SK-N-SH (cell line): ENCODE data around the gene PPL. TPM values are rescaled to one million over a fixed set of nuclear protein-coding genes. Genes with fewer than 3 reads are reported as not detected.
A peak's percentile ranks its signal among the peaks of the same experiment; 100 is the strongest.

Experiments used
- CTCF ChIA-PET: fragments of 300-600, 350-600 bp; formaldehyde crosslinking; extraction: SDS; loops from one replicate; lab custom pipeline; 2021; lab: Yijun Ruan, JAX
- POLR2A ChIA-PET: fragments of 350-600 bp; sonication (Branson Sonifier 250); formaldehyde crosslinking; extraction: SDS; loops from one replicate; lab custom pipeline; 2020; ENCODE audit warnings: antibody characterized with exemption, inconsistent platforms; lab: Yijun Ruan, JAX
- DNase-seq: peaks from one replicate; pipeline ENCODE4 v3.0.0; 2012
- H2AFZ ChIP-seq: fragments of 200-600 bp; sonication (generic); 2 replicates; pipeline ENCODE4 v1.8.1; 2016; ENCODE audit warnings: antibody characterized with exemption, mild to moderate bottlenecking, low read depth
- H3F3A ChIP-seq: fragments of 200-600 bp; sonication (generic); replicated peaks from 2 replicates; pipeline ENCODE3; 2016; ENCODE audit warnings: antibody characterized with exemption, mild to moderate bottlenecking; ENCODE audit not compliant: insufficient read depth
- H3K27ac ChIP-seq, 2 experiments: fragments of 200-500 bp in 1 of 2; fragments of 200-600 bp in 1 of 2; sonication (Bioruptor generic) in 1 of 2; sonication (generic), shearing (Covaris generic) in 1 of 2; 2 replicates each; pipeline versions ENCODE4 v1.5.1 to v1.6.1; 2014 to 2016; ENCODE audit warnings: low read depth in 2 of 2, inconsistent platforms in 1 of 2, low read length in 1 of 2, mild to moderate bottlenecking in 1 of 2, mixed read lengths in 1 of 2
- H3K27me3 ChIP-seq: fragments of 200-600 bp; sonication (generic), shearing (Covaris generic); 2 replicates; pipeline ENCODE4 v1.6.1; 2016; ENCODE audit warnings: mixed run types; ENCODE audit not compliant: insufficient read depth
- H3K36me3 ChIP-seq, 2 experiments: fragments of 200-500 bp in 1 of 2; fragments of 200-600 bp in 1 of 2; sonication (Bioruptor generic) in 1 of 2; sonication (generic) in 1 of 2; replicated peaks in 1 of 2; 2 replicates each; pipeline versions ENCODE3 to v1.5.1; 2014 to 2016; ENCODE audit warnings: low read length in 1 of 2, mild to moderate bottlenecking in 1 of 2; ENCODE audit not compliant: insufficient read depth in 2 of 2, control insufficient read depth in 1 of 2
- H3K4me1 ChIP-seq, 2 experiments: fragments of 200-500 bp in 1 of 2; fragments of 200-600 bp in 1 of 2; sonication (Bioruptor generic) in 1 of 2; sonication (generic), shearing (Covaris generic) in 1 of 2; 2 replicates each; pipeline versions ENCODE4 v1.5.1 to v1.6.1; 2014 to 2016; ENCODE audit warnings: low read depth in 1 of 2, low read length in 1 of 2, mixed run types in 1 of 2; ENCODE audit not compliant: insufficient read depth in 2 of 2, control insufficient read depth in 1 of 2
- H3K4me2 ChIP-seq: fragments of 200-600 bp; sonication (generic), shearing (Covaris generic); 2 replicates; pipeline ENCODE4 v1.6.1; 2017; ENCODE audit warnings: mixed run types
- H3K4me3 ChIP-seq, 2 experiments: fragments of 200-500 bp in 1 of 2; fragments of 200-600 bp in 1 of 2; sonication (Bioruptor generic) in 1 of 2; sonication (generic), shearing (Covaris generic) in 1 of 2; 2 replicates each; pipeline versions ENCODE4 v1.5.1 to v1.8.1; 2014 to 2016; ENCODE audit warnings: low read depth in 2 of 2, inconsistent platforms in 1 of 2, low read length in 1 of 2, mild to moderate bottlenecking in 1 of 2, mixed read lengths in 1 of 2, moderate library complexity in 1 of 2
- H3K79me2 ChIP-seq: fragments of 200-600 bp; sonication (generic); 2 replicates; pipeline ENCODE4 v1.8.1; 2017; ENCODE audit warnings: mild to moderate bottlenecking; ENCODE audit not compliant: insufficient read depth
- H3K9ac ChIP-seq: fragments of 200-600 bp; sonication (generic); 2 replicates; pipeline ENCODE4 v1.6.1; 2017; ENCODE audit warnings: mixed run types
- H3K9me2 ChIP-seq: fragments of 200-600 bp; sonication (generic); 2 replicates; pipeline ENCODE4 v1.6.1; 2017; ENCODE audit warnings: mixed run types
- H3K9me3 ChIP-seq: fragments of 200-600 bp; sonication (generic); 2 replicates; pipeline ENCODE4 v1.6.1; 2017; ENCODE audit warnings: mixed run types, mild to moderate bottlenecking, moderate library complexity
- H4K20me1 ChIP-seq: fragments of 200-600 bp; sonication (generic); 2 replicates; pipeline ENCODE4 v1.6.1; 2017; ENCODE audit warnings: mild to moderate bottlenecking, mixed run types; ENCODE audit not compliant: insufficient read depth
- EP300 ChIP-seq, 2 experiments: IDR thresholded peaks; 2 replicates each; pipeline versions ENCODE4 v1.4.0 to v1.6.1; 2012; ENCODE audit warnings: borderline replicate concordance in 1 of 2, low read depth in 1 of 2, low read length in 1 of 2
- FOSL2 ChIP-seq: IDR thresholded peaks from 2 replicates; pipeline ENCODE4 v1.4.0; 2012; ENCODE audit warnings: low read depth, mild to moderate bottlenecking, moderate library complexity, borderline replicate concordance
- FOXM1 ChIP-seq: IDR thresholded peaks from 2 replicates; pipeline ENCODE4 v1.4.0; 2012; ENCODE audit warnings: low read depth, mild to moderate bottlenecking
- JUND ChIP-seq: IDR thresholded peaks from 2 replicates; pipeline ENCODE4 v1.4.0; 2012
- NFIC ChIP-seq: IDR thresholded peaks from 2 replicates; pipeline ENCODE4 v1.4.0; 2012; ENCODE audit warnings: borderline replicate concordance
- NRF1 ChIP-seq: IDR thresholded peaks from 2 replicates; pipeline ENCODE4 v1.6.1; 2012; ENCODE audit warnings: low read depth, mild to moderate bottlenecking, low read length
- PBX3 ChIP-seq: IDR thresholded peaks from 2 replicates; pipeline ENCODE4; 2012
- POLR2AphosphoS5 ChIP-seq: IDR thresholded peaks from 2 replicates; pipeline ENCODE4 v1.6.1; 2012; ENCODE audit warnings: low read depth, low read length
- RAD21 ChIP-seq: IDR thresholded peaks from 2 replicates; pipeline ENCODE4 v1.6.1; 2012; ENCODE audit warnings: mild to moderate bottlenecking, low read length
- REST ChIP-seq: IDR thresholded peaks from 2 replicates; pipeline ENCODE4 v1.6.1; 2012; ENCODE audit warnings: mild to moderate bottlenecking, low read depth, low read length, moderate library complexity
- SIN3A ChIP-seq: IDR thresholded peaks from 2 replicates; pipeline ENCODE4 v1.6.1; 2012; ENCODE audit warnings: low read depth, mild to moderate bottlenecking, low read length, moderate library complexity, borderline replicate concordance
- TAF1 ChIP-seq: IDR thresholded peaks from 2 replicates; pipeline ENCODE4 v1.6.1; 2012; ENCODE audit warnings: low read depth, mild to moderate bottlenecking, low read length, moderate library complexity, borderline replicate concordance
- TCF12 ChIP-seq: IDR thresholded peaks from 2 replicates; pipeline ENCODE4 v1.4.0; 2012
- TEAD4 ChIP-seq: IDR thresholded peaks from 2 replicates; pipeline ENCODE4 v1.4.0; 2012; ENCODE audit warnings: mild to moderate bottlenecking, borderline replicate concordance; ENCODE audit not compliant: insufficient read depth
- WGBS: methylation state at CpG from one replicate; pipeline ENCODE4 v1.1.6; 2017; ENCODE audit warnings: low lambda C conversion rate; 5-methylcytosine and 5-hydroxymethylcytosine counted together
- polyA plus RNA-seq, 3 experiments: library from polyadenylated mRNA; depleted of rRNA; stranded (reverse); fragments of >200 nt; gene quantifications; 2 replicates each; pipeline ENCODE4 v1.2.3, GENCODE V29; 2012

PPL gene
- polyA plus RNA-seq, 1 of the 3 experiments (the other 2 are of a cell fraction): 24.6 TPM

- TF ChIP-seq REST: no peak
- TF ChIP-seq NRF1: no peak
- TF ChIP-seq FOXM1: no peak
- no peak for TF ChIP-seq POLR2AphosphoS5
These were observed 53.4 kb downstream of the PPL start (continued) for GRCh38 chr16:4883501-4883900.

GRCh38 chr16:4882633-4883285 lies 54.2 kb downstream of the PPL start:
- H3K36me3 ChIP-seq: peaks cover 33 to 71% of the 10 kb centered on the region in 2 experiments
- H4K20me1 ChIP-seq: peaks cover 26% of the 10 kb centered on the region
- no peaks in the 10 kb centered on the region for H3K9me2 ChIP-seq
- H3K27ac ChIP-seq: peak overlapping the region; percentile 44 to 80
- H3F3A ChIP-seq: peaks cover 24% of the 10 kb centered on the region
- no peaks in the 10 kb centered on the region for H3K27me3 ChIP-seq
- POLR2A ChIA-PET: interaction anchor here (0.7 kb wide), 1 partner anchor 1181 kb away, joined by 3 read pairs; no protein-coding TSS in a partner anchor
- peaks cover 9% of the 10 kb centered on the region; the same call in 1 of the 2 replicates for H3K79me2 ChIP-seq
- no peaks in the 10 kb centered on the region for H3K9me3 ChIP-seq
- no peak overlapping the region for H3K9ac ChIP-seq
- H2AFZ ChIP-seq: no peak overlapping the region
- H3K4me2 ChIP-seq: peak overlapping the region; percentile 3; the same call in 1 of the 2 replicates
- 54% methylated on average over 11 of the region's 11 CpGs for WGBS
- CTCF ChIA-PET: no interaction called here
- no peak overlapping the region for H3K4me3 ChIP-seq
- H3K4me1 ChIP-seq: peaks cover 11 to 24% of the 10 kb centered on the region in 2 experiments; a peak in 3 of 4 replicates
- no peak for TF ChIP-seq TAF1
- TF ChIP-seq NFIC: peak; percentile 85
- TF ChIP-seq PBX3: peak; percentile 81
- TF ChIP-seq FOSL2: peak; percentile 54; the same call in 1 of the 2 replicates
- TF ChIP-seq NRF1: no peak
- peak; percentile 39; the same call in 1 of the 2 replicates for TF ChIP-seq TEAD4
- TF ChIP-seq SIN3A: 0 out of 2 replicates have a peak, but pooled peaks have one; percentile 24
- TF ChIP-seq RAD21: no peak
- TF ChIP-seq POLR2AphosphoS5: no peak
- TF ChIP-seq EP300 (IDR thresholded peaks at IDR 0.05; ENCODE audit: borderline replicate concordance in 1 of 2, low read depth in 1 of 2, low read length in 1 of 2): peak in 1 of 2 experiments; percentile 56; a peak in 1 of 4 replicates
- peak; percentile 61; the same call in 1 of the 2 replicates for TF ChIP-seq TCF12
- peak; percentile 39; the same call in 1 of the 2 replicates for TF ChIP-seq JUND
- TF ChIP-seq FOXM1: 0 out of 2 replicates have a peak, but pooled peaks have one; percentile 15
- peak; percentile 62 for DNase-seq
